WTC11 (cell line): ENCODE measurements around the gene KLK11. TPM values are rescaled to one million over a fixed set of nuclear protein-coding genes. Genes with fewer than 3 reads are reported as not detected.

Source experiments
- ATAC-seq: fragments of 200-7000 bp; cut with Tn5 transposase; 2 replicates; pipeline ENCODE4 v1.10.0; 2021; ENCODE audit warnings: mild to moderate bottlenecking, moderate library complexity
- CTCF ChIA-PET: fragments of 300-600 bp; sonication (Branson Sonifier 250); formaldehyde crosslinking; loops from one replicate; lab custom pipeline; 2021; ENCODE audit warnings: antibody characterized with exemption; lab: Charles Lee
- POLR2A ChIA-PET: fragments of 350-600 bp; sonication (Branson Sonifier 250); formaldehyde crosslinking; loops from one replicate; lab custom pipeline; 2021; ENCODE audit warnings: antibody characterized with exemption; lab: Charles Lee
- DNase-seq: peaks from one replicate; pipeline ENCODE4 v3.0.0; 2021; ENCODE audit warnings: low spot score
- H3K27ac Mint-ChIP-seq: 2 replicates; pipeline ENCODE4 v1.8.0; 2021; ENCODE audit warnings: mixed read lengths
- H3K27me3 Mint-ChIP-seq: 2 replicates; pipeline ENCODE4 v1.8.0; 2021; ENCODE audit warnings: low read depth, mild to moderate bottlenecking, moderate library complexity, mixed read lengths
- H3K36me3 Mint-ChIP-seq: 2 replicates; pipeline ENCODE4 v1.8.0; 2021; ENCODE audit warnings: mixed read lengths
- H3K4me1 Mint-ChIP-seq: 2 replicates; pipeline ENCODE4 v1.8.0; 2022; ENCODE audit warnings: mixed read lengths
- H3K4me3 Mint-ChIP-seq: 2 replicates; pipeline ENCODE4 v1.8.0; 2021; ENCODE audit warnings: mild to moderate bottlenecking, moderate library complexity, mixed read lengths
- H3K9me3 Mint-ChIP-seq: 2 replicates; pipeline ENCODE4 v1.8.0; 2021; ENCODE audit warnings: mixed read lengths
- CBFB ChIP-seq: sonication (generic); formaldehyde crosslinking; IDR thresholded peaks from 2 replicates; pipeline ENCODE4 v1.8.1; 2022; ENCODE audit warnings: mild to moderate bottlenecking, low read depth, missing genetic modification reagents
- FOXK1 ChIP-seq: sonication (generic); formaldehyde crosslinking; IDR thresholded peaks from 2 replicates; pipeline ENCODE4 v1.8.0; 2022; ENCODE audit warnings: mild to moderate bottlenecking, moderate library complexity, missing genetic modification reagents
- FOXP1 ChIP-seq: sonication (generic); formaldehyde crosslinking; IDR thresholded peaks from 2 replicates; pipeline ENCODE4 v1.8.0; 2022; ENCODE audit warnings: missing genetic modification reagents, mild to moderate bottlenecking, moderate library complexity, borderline replicate concordance
- JUN ChIP-seq: sonication (generic); formaldehyde crosslinking; IDR thresholded peaks from 2 replicates; pipeline ENCODE4 v1.8.0; 2023; ENCODE audit warnings: mild to moderate bottlenecking, missing genetic modification reagents
- KAT7 ChIP-seq: sonication (generic); formaldehyde crosslinking; IDR thresholded peaks from 2 replicates; pipeline ENCODE4 v1.8.1; 2023; ENCODE audit warnings: missing genetic modification reagents, mild to moderate bottlenecking, borderline replicate concordance
- NFYB ChIP-seq: sonication (generic); formaldehyde crosslinking; conservative IDR thresholded peaks from 2 replicates; pipeline ENCODE4 v1.8.0; 2022; ENCODE audit warnings: low read depth, missing genetic modification reagents
- NR3C1 ChIP-seq: sonication (generic); formaldehyde crosslinking; conservative IDR thresholded peaks from 2 replicates; pipeline ENCODE4 v1.8.1; 2023; ENCODE audit warnings: low read depth, mild to moderate bottlenecking, missing genetic modification reagents
- PRRX2 ChIP-seq: fragments of 250-450 bp; sonication (Bioruptor Pico); IDR thresholded peaks from 2 replicates; pipeline ENCODE4 v1.8.0; 2021; ENCODE audit warnings: mild to moderate bottlenecking
- RORB ChIP-seq: fragments of 250-450 bp; sonication (Bioruptor Pico); IDR thresholded peaks from 2 replicates; pipeline ENCODE4 v1.9.0; 2021; ENCODE audit warnings: mild to moderate bottlenecking
- SMAD3 ChIP-seq: sonication (generic); formaldehyde crosslinking; IDR thresholded peaks from 2 replicates; pipeline ENCODE4 v1.8.0; 2022; ENCODE audit warnings: missing genetic modification reagents, mild to moderate bottlenecking, borderline replicate concordance
- SMAD4 ChIP-seq: sonication (generic); formaldehyde crosslinking; IDR thresholded peaks from 2 replicates; pipeline ENCODE4 v1.8.0; 2022; ENCODE audit warnings: mild to moderate bottlenecking, missing genetic modification reagents
- SP1 ChIP-seq: sonication (generic); formaldehyde crosslinking; conservative IDR thresholded peaks from 2 replicates; pipeline ENCODE4 v1.8.1; 2022; ENCODE audit warnings: missing genetic modification reagents
- TP53 ChIP-seq: sonication (generic); formaldehyde crosslinking; IDR thresholded peaks from 2 replicates; pipeline ENCODE4 v1.8.1; 2023; ENCODE audit warnings: mild to moderate bottlenecking, missing genetic modification reagents
- ZNF219 ChIP-seq: sonication (generic); formaldehyde crosslinking; IDR thresholded peaks from 2 replicates; pipeline ENCODE4 v1.8.0; 2023; ENCODE audit warnings: missing genetic modification reagents, mild to moderate bottlenecking, borderline replicate concordance
- ZNF416 ChIP-seq: fragments of 250-450 bp; sonication (Bioruptor Pico); IDR thresholded peaks from 2 replicates; pipeline ENCODE4 v1.9.0; 2021; ENCODE audit warnings: mild to moderate bottlenecking, inconsistent platforms
- total RNA-seq: library from RNA; stranded (reverse); gene quantifications from 3 replicates; pipeline ENCODE4 v1.2.3, GENCODE V29; 2021
- TF ChIP-seq, protein P1 (sequence below): fragments of 250-450 bp; sonication (Bioruptor Pico); IDR thresholded peaks from 2 replicates; pipeline ENCODE4 v1.9.0; 2021; ENCODE audit warnings: mild to moderate bottlenecking, borderline replicate concordance
- TF ChIP-seq, protein P2 (sequence below): sonication (generic); formaldehyde crosslinking; IDR thresholded peaks from 2 replicates; pipeline ENCODE4 v1.8.0; 2022; ENCODE audit warnings: mild to moderate bottlenecking, missing genetic modification reagents
- TF ChIP-seq, protein P3 (sequence below): sonication (generic); formaldehyde crosslinking; IDR thresholded peaks from 2 replicates; pipeline ENCODE4 v1.8.1; 2023; ENCODE audit warnings: mild to moderate bottlenecking, missing genetic modification reagents, moderate library complexity
- TF ChIP-seq, protein P4 (sequence below): sonication (generic); formaldehyde crosslinking; IDR thresholded peaks from 2 replicates; pipeline ENCODE4 v1.8.1; 2022; ENCODE audit warnings: mild to moderate bottlenecking, moderate library complexity, missing genetic modification reagents
- TF ChIP-seq, protein P5 (sequence below): fragments of 250-450 bp; sonication (Bioruptor Pico); conservative IDR thresholded peaks from 2 replicates; pipeline ENCODE4 v1.9.0; 2021; ENCODE audit warnings: mild to moderate bottlenecking
- TF ChIP-seq, protein P6 (sequence below): fragments of 200-600 bp; IDR thresholded peaks from 2 replicates; pipeline ENCODE4 v1.8.0; 2022; ENCODE audit warnings: antibody characterized with exemption

The KLK11 gene
- total RNA-seq, 1 experiment from 2014 or later = 0.55 TPM

DNA sequence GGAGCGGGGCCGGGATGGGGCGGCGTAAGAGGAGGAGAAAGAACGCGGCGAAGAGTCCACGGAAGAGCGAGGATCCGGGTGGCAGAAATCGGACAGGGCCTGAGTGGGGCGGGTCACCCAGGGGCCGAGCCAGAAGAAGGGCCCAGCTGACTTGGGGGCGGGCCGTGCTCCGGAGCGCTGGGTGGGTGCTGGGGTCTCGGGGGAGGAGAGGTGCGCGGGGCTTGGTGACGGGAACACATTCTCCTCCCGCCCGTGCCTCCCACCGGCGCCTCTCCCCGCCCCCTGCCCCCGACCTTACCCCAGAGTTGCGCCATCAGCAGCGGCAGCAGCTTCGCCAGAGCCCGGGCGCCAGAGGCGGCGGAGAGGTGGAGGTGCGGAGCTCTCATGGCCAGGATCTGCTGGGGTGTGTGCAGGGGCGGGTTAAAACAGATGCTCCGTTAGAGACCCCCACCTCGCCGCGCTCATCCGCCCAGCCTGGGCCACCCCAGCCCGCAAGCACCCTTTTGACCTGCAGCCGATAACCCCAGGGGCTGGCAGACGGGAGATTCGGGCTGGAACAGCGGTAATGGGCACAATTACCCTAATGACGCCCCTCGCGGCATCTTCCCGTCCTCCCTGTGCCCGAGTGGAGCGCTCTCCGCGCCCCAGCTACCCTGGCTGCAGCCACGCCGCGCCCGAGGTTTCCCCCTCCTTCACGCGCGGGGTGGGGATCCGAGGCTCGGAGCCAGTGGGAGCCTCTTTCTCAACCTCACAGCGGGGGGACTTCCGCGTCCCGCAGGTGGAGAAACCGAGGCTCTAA, 7.5 kb downstream of the KLK11 start:
- TF ChIP-seq, protein P1, sequence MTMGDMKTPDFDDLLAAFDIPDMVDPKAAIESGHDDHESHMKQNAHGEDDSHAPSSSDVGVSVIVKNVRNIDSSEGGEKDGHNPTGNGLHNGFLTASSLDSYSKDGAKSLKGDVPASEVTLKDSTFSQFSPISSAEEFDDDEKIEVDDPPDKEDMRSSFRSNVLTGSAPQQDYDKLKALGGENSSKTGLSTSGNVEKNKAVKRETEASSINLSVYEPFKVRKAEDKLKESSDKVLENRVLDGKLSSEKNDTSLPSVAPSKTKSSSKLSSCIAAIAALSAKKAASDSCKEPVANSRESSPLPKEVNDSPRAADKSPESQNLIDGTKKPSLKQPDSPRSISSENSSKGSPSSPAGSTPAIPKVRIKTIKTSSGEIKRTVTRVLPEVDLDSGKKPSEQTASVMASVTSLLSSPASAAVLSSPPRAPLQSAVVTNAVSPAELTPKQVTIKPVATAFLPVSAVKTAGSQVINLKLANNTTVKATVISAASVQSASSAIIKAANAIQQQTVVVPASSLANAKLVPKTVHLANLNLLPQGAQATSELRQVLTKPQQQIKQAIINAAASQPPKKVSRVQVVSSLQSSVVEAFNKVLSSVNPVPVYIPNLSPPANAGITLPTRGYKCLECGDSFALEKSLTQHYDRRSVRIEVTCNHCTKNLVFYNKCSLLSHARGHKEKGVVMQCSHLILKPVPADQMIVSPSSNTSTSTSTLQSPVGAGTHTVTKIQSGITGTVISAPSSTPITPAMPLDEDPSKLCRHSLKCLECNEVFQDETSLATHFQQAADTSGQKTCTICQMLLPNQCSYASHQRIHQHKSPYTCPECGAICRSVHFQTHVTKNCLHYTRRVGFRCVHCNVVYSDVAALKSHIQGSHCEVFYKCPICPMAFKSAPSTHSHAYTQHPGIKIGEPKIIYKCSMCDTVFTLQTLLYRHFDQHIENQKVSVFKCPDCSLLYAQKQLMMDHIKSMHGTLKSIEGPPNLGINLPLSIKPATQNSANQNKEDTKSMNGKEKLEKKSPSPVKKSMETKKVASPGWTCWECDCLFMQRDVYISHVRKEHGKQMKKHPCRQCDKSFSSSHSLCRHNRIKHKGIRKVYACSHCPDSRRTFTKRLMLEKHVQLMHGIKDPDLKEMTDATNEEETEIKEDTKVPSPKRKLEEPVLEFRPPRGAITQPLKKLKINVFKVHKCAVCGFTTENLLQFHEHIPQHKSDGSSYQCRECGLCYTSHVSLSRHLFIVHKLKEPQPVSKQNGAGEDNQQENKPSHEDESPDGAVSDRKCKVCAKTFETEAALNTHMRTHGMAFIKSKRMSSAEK (CRISPR knock-in tag) = no peak
- TF ChIP-seq PRRX2 (CRISPR knock-in tag) (no peak), FOXK1 (CRISPR knock-in tag) (0 out of 2 replicates have a peak, but pooled peaks have one; percentile 27), ZNF416 (CRISPR knock-in tag) (no peak), JUN (no peak)
- TF ChIP-seq, protein P2, sequence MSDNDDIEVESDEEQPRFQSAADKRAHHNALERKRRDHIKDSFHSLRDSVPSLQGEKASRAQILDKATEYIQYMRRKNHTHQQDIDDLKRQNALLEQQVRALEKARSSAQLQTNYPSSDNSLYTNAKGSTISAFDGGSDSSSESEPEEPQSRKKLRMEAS = 0 out of 2 replicates have a peak, but pooled peaks have one; percentile 36
- TF ChIP-seq, protein P3, sequence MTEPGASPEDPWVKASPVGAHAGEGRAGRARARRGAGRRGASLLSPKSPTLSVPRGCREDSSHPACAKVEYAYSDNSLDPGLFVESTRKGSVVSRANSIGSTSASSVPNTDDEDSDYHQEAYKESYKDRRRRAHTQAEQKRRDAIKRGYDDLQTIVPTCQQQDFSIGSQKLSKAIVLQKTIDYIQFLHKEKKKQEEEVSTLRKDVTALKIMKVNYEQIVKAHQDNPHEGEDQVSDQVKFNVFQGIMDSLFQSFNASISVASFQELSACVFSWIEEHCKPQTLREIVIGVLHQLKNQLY = no peak
- Mint-ChIP-seq H3K9me3 (no peaks in the 10 kb centered on the region), H3K36me3 (no peaks in the 10 kb centered on the region), H3K4me1 (peaks cover 22% of the 10 kb centered on the region), H3K27me3 (peaks cover 50% of the 10 kb centered on the region), H3K4me3 (peak overlapping the region; percentile 89), H3K27ac (no peak overlapping the region)
- POLR2A ChIA-PET = interaction anchor here (0.6 to 1.0 kb wide), 3 partner anchors 16 to 411 kb away, joined by 3 to 4 read pairs (median 3); partner anchors contain the start of genes KLK12 and KLK13
- DNase-seq (peak; percentile 55), ATAC-seq (peak; percentile 22)
- CTCF ChIA-PET = interaction anchor here (0.6 to 8.5 kb wide), 11 partner anchors 17 to 349 kb away, joined by 3 to 347 read pairs (median 5); partner anchors contain the start of genes KLK13 and KLK8

DNA sequence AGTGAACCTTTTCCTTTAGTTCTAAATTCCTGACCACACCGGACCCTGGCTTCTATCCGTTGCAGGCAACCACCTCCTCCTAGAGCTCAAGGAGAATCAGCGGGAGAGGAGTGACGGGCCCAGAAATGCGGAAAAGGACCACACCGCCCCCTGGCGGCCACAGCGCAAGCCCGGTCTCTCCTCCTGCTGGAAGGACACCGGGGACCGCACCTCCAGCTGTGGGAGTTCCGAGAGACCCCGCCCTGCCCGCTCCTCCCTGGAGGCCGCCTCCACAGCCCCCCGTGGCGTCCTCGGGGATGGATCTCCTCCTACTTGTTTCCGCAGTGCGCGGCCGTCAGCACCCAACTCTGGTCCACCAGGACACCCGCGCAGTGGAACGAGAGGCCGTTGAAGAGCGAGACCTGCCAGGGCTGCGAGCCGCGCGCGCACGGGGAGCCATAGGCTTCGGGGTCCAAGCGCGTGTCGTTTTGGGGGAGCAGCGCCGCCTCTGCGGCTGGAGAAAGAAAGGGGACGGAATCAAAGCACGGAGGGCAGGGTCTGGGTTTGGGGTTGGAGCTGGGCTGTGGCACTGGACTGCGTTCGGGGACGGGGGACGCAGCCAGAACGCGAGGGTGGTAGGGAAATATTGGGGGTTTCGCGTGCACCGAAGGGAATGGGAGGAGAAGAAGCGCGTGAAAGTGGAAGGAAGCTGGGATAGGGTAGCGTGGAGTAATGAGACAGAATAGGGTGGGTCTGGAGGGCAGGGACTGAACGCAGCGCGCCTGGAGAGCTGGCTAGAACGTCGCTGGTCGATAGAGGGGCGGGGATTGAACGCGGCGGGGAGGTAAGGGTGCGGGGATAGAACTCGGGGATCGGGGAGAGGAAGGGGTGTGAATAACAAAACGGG, 9.4 kb downstream of the KLK11 start:
- Mint-ChIP-seq H3K4me1 (peaks cover 16% of the 10 kb centered on the region), H3K9me3 (no peaks in the 10 kb centered on the region), H3K27ac (no peak overlapping the region), H3K27me3 (peaks cover 56% of the 10 kb centered on the region), H3K4me3 (peak overlapping the region; percentile 89), H3K36me3 (no peaks in the 10 kb centered on the region)
- peak; percentile 62 for ATAC-seq
- ChIA-PET POLR2A (interaction anchor here (0.6 to 1.7 kb wide), 6 partner anchors 29 to 107 kb away, joined by 3 to 5 read pairs (median 4); partner anchors contain the start of gene KLK13), CTCF (interaction anchor here (0.5 to 8.5 kb wide), 57 partner anchors 10 to 648 kb away, joined by 3 to 347 read pairs (median 4); partner anchors contain the start of genes KLK11, KLK13, KLK7 and KLK8)
- DNase-seq = peak; percentile 92
- TF ChIP-seq ZNF219 = peak; percentile 36; the same call in 1 of the 2 replicates
- TF ChIP-seq SP1 (CRISPR knock-in tag) = peak; percentile 76
- TF ChIP-seq SMAD3 (CRISPR knock-in tag) = peak; percentile 69; the same call in 1 of the 2 replicates
- TF ChIP-seq, protein P4, sequence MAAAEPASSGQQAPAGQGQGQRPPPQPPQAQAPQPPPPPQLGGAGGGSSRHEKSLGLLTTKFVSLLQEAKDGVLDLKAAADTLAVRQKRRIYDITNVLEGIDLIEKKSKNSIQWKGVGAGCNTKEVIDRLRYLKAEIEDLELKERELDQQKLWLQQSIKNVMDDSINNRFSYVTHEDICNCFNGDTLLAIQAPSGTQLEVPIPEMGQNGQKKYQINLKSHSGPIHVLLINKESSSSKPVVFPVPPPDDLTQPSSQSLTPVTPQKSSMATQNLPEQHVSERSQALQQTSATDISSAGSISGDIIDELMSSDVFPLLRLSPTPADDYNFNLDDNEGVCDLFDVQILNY = peak; percentile 64; the same call in 1 of the 2 replicates
- TF ChIP-seq, protein P5, sequence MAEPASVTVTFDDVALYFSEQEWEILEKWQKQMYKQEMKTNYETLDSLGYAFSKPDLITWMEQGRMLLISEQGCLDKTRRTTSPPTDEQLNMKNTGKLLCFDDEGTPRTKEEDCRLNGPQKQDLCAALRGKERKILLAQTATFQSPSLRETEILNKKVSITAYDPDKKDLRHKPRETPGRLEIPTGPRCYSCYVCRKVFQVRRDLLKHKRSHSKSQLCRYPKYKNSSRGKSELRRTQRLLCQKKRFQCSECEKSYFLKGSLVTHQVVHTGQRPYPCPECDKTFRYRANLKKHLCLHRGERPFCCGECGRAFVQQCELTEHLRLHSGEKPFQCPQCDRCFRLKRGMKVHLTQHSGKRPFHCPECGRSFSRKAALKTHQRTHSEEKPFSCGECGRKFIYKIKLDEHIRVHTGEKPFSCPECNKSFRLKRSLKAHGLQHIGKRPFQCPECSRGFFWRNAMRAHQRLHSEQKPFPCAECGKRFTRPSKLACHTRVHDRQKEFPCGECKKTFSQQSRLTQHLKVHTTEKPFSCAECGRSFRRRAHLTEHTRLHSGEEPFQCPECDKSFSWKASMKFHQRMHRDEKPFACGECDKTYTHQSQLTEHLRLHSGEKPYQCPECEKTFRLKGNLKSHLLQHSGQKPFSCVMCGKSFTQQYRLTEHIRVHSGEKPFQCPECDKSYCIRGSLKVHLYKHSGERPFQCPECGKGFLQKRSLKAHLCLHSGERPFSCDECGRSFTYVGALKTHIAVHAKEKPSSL (CRISPR knock-in tag) = no peak
- 0 out of 2 replicates have a peak, but pooled peaks have one; percentile 29 for TF ChIP-seq FOXP1 (CRISPR knock-in tag)
- no peak for TF ChIP-seq RORB (CRISPR knock-in tag)
- no peak for TF ChIP-seq TP53 (CRISPR knock-in tag)
- TF ChIP-seq NR3C1 (CRISPR knock-in tag) = no peak
- 0 out of 2 replicates have a peak, but pooled peaks have one; percentile 57 for TF ChIP-seq SMAD4 (CRISPR knock-in tag)
- no peak for TF ChIP-seq CBFB (CRISPR knock-in tag)
- TF ChIP-seq NFYB (CRISPR knock-in tag) = no peak
- TF ChIP-seq, protein P6, sequence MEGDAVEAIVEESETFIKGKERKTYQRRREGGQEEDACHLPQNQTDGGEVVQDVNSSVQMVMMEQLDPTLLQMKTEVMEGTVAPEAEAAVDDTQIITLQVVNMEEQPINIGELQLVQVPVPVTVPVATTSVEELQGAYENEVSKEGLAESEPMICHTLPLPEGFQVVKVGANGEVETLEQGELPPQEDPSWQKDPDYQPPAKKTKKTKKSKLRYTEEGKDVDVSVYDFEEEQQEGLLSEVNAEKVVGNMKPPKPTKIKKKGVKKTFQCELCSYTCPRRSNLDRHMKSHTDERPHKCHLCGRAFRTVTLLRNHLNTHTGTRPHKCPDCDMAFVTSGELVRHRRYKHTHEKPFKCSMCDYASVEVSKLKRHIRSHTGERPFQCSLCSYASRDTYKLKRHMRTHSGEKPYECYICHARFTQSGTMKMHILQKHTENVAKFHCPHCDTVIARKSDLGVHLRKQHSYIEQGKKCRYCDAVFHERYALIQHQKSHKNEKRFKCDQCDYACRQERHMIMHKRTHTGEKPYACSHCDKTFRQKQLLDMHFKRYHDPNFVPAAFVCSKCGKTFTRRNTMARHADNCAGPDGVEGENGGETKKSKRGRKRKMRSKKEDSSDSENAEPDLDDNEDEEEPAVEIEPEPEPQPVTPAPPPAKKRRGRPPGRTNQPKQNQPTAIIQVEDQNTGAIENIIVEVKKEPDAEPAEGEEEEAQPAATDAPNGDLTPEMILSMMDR = peak; percentile 81
- TF ChIP-seq KAT7 (CRISPR knock-in tag) = no peak
